ENCODE measurements around the gene SBK1. TPM values are rescaled to one million over a fixed set of nuclear protein-coding genes. Genes with fewer than 3 reads are reported as not detected.

SBK1 gene
- total RNA-seq: 0.08 TPM in 1 of 2 replicates, not detected in the other

DNA sequence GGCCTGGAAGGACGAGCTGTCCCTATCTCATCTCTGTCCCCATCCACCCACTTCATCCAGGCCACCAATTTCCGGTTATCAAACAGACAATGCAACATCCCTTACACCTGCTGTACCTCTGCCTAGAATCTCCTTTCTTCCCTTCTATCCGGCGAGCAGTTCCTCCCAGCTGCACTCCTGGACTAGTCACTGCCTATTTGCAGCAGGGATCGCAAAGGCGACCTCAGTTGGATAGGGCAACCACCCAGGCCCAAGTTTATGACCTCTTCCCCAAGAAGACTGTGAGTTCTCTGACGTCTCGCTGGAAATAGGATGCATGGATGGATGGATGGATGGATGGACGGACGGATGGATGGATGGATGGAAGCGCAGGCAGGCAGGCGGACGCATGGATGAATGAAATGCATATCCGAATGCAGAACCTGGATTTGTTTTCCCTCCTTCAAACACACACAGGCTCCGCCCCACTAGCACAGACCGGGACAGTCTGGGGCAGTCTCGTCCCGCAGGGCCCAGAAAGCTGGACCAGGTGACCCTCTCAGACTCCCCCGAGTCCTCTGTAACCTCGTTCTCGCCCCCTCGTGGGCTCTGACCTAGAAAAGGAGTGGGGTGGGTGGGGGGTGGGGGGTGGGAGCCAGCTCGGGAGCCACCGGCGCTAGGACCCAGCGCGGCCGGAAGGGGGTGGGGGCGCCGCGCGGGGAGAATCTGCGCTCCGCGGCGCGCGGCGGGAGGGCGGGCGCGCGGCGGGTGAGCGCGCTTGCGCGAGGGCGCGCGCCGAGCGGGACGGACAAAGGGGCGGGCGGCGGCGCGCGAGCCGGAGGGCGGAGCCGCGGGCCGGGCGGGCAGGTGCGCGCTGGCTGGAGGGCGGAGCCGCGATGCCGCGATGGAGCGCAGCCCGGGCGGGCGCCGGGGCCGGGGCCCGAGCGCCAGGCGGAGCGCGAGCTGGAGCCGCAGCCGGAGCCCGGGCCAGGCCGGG lies at the start of gene SBK1:
Gene SBK1, plus strand, starts transcription at position 875 of the 976 bp plus-strand sequence. CDS start 24,867 bp downstream, outside the sequence.

DNA sequence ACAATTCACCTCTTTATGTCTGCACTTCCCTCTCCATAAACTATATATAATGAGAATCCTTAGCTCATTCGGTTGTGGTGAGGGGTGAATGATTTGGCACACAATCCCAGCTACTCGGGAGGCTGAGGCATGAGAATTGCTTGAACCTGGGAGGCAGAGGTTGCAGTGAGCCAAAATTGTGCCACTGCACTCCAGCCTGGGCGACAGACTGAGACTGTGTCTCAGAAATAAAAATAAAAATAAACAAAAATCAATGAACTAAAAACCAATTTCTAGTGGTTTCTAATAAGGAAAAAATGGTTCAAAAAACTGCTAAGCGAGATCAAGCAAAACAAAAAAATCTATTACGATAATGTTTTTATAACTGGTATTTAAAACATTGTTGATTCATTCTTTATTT lies 71.1 kb downstream of the SBK1 start, which contains the start of gene NPIPB6:
Gene NPIPB6, minus strand, starts transcription at position 101 of the 400 bp plus-strand sequence. CDS start 686 bp downstream, outside the sequence.

Other genes starting within 250 kb of the SBK1 start
- not detected in 2 replicates for gene GSG1L, start 228.8 kb upstream of the SBK1 start, total RNA-seq
- gene XPO6, start 80.6 kb upstream of the SBK1 start, total RNA-seq: 62.3 and 93.1 TPM in 2 replicates
- gene NPIPB6, start 71.0 kb downstream of the SBK1 start, total RNA-seq: 0.04 and 0.47 TPM in 2 replicates
- gene EIF3CL, start 111.3 kb downstream of the SBK1 start, total RNA-seq: 107 and 134 TPM in 2 replicates
- gene NPIPB7, start 179.8 kb downstream of the SBK1 start, total RNA-seq: not detected in 2 replicates
- 4.5 and 9.3 TPM in 2 replicates for gene CLN3, start 199.5 kb downstream of the SBK1 start, total RNA-seq
- 0.04 TPM in 1 of 2 replicates, not detected in the other for gene APOBR, start 202.1 kb downstream of the SBK1 start, total RNA-seq
- not detected in 2 replicates for gene IL27, start 214.3 kb downstream of the SBK1 start, total RNA-seq
- 20.5 and 35.1 TPM in 2 replicates for gene NUPR1, start 246.4 kb downstream of the SBK1 start, total RNA-seq